ENCODE measurements around the gene MIGA1. TPM values are rescaled to one million over a fixed set of nuclear protein-coding genes. Genes with fewer than 3 reads are reported as not detected.
A peak's percentile ranks its signal among the peaks of the same experiment; 100 is the strongest.
"Not testable (repeated sequence)": the region's sequence is repeated elsewhere in the genome, so short reads cannot be mapped to it uniquely, and the experiment has no call there.

The MIGA1 gene
- total and polyA plus RNA-seq, 4 donors = 14.9 to 47.0 (median 20.0) TPM

DNA sequence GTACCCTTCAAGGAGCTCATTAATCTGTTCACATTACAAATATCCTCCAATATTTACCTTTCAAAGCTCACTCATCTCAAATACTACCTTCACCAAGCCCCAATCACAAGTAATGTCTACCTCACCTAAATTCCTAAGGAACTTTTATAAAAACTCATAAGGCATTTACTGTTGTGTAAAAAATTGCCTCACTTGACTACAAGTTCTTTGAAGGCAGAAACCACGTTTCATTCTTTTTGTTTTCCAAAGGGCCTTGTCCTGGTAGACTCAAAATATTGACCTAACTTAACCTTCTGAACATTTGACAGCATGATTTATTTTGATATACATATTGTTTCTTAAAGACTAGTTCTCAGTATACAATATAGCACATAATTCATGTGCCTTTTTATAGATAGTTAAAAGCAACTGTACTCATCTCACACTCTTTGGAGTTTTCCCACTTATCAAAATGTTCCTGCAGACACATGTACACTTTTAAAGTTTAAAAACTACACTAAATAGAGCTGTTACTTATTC lies 22.3 kb upstream of the MIGA1 start:
- no peak overlapping the region for H3K4me3 ChIP-seq (ENCODE audit: low read depth, low read length)
- H3K4me1 ChIP-seq (ENCODE audit: control insufficient read depth, insufficient read depth, low read length) = peaks cover 6% of the 10 kb centered on the region
- WGBS (ENCODE audit: insufficient coverage) = no CpG with 5 or more reads among the region's 1 CpG
- H3K9me3 ChIP-seq (ENCODE audit: control insufficient read depth, insufficient read depth, low read length) = no peaks in the 10 kb centered on the region
- no peak overlapping the region for H3K27ac ChIP-seq (ENCODE audit: low read depth, low read length)
- H3K27me3 ChIP-seq (ENCODE audit: control insufficient read depth, insufficient read depth, low read length) = no peaks in the 10 kb centered on the region
- H3K36me3 ChIP-seq (ENCODE audit: control insufficient read depth, insufficient read depth, low read length) = no peaks in the 10 kb centered on the region
- DNase-seq (ENCODE audit: low read depth in 4 of 6, low spot score in 6 of 6) = no peak

- no CpG with 5 or more reads among the region's 2 CpGs for WGBS (ENCODE audit: insufficient coverage)
- H3K27ac ChIP-seq (ENCODE audit: low read depth, low read length) = no peak overlapping the region
- H3K4me1 ChIP-seq (ENCODE audit: control insufficient read depth, insufficient read depth, low read length) = peaks cover 6% of the 10 kb centered on the region
- no peaks in the 10 kb centered on the region for H3K9me3 ChIP-seq (ENCODE audit: control insufficient read depth, insufficient read depth, low read length)
- no peaks in the 10 kb centered on the region for H3K36me3 ChIP-seq (ENCODE audit: control insufficient read depth, insufficient read depth, low read length)
- H3K4me3 ChIP-seq (ENCODE audit: low read depth, low read length) = no peak overlapping the region
- no peak for DNase-seq (ENCODE audit: low read depth in 4 of 6, low spot score in 6 of 6)
- no peaks in the 10 kb centered on the region for H3K27me3 ChIP-seq (ENCODE audit: control insufficient read depth, insufficient read depth, low read length)
Observed at GRCh38 chr1:77757603-77758002, 21.8 kb upstream of the MIGA1 start.

GRCh38 chr1:77759071-77760028 lies 20.1 kb upstream of the MIGA1 start, which contains the start of gene USP33:
Gene USP33, minus strand, starts transcription at chr1:77759852. Its CDS starts 18,155 bp downstream, at chr1:77741697.
- peak; percentile 44 to 95 (median 78) for DNase-seq (ENCODE audit: low read depth in 4 of 6, low spot score in 6 of 6)
- H3K27ac ChIP-seq (ENCODE audit: low read depth, low read length) = peak within 1 kb of the TSS; percentile 86
- H3K9me3 ChIP-seq (ENCODE audit: control insufficient read depth, insufficient read depth, low read length) = no peaks in the 10 kb centered on the region
- H3K36me3 ChIP-seq (ENCODE audit: control insufficient read depth, insufficient read depth, low read length) = no peaks in the 10 kb centered on the region
- H3K27me3 ChIP-seq (ENCODE audit: control insufficient read depth, insufficient read depth, low read length) = no peaks in the 10 kb centered on the region
- peak within 1 kb of the TSS; percentile 83 for H3K4me3 ChIP-seq (ENCODE audit: low read depth, low read length)
- WGBS (ENCODE audit: insufficient coverage) = under 1% methylated on average over 72 of the region's 79 CpGs
- peaks cover 6% of the 10 kb centered on the region for H3K4me1 ChIP-seq (ENCODE audit: control insufficient read depth, insufficient read depth, low read length)

DNA sequence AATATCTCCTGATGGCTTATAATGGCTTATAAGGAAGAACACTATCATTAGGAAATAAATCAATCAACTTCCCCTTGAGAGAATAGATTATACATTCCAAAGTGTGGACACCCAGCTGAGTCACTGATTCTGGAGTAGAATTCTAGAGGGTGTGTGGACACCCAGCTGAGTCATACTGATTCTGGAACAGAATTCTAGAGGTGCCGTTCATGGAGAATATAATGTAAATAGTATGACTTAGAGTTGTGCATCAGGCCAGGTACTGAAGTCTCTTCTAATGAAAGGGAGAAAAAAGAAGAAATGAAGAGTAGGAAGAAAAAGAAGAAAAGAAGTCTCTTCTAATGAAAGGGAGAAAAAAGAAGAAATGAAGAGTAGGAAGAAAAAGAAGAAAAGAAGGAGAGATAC lies 17.4 kb upstream of the MIGA1 start:
- no peak for DNase-seq (ENCODE audit: low read depth in 4 of 6, low spot score in 6 of 6)
- Histone ChIP-seq H3K36me3 (ENCODE audit: control insufficient read depth, insufficient read depth, low read length) (no peaks in the 10 kb centered on the region), H3K4me3 (ENCODE audit: low read depth, low read length) (no peak overlapping the region), H3K27ac (ENCODE audit: low read depth, low read length) (no peak overlapping the region), H3K4me1 (ENCODE audit: control insufficient read depth, insufficient read depth, low read length) (peaks cover 6% of the 10 kb centered on the region), H3K27me3 (ENCODE audit: control insufficient read depth, insufficient read depth, low read length) (no peaks in the 10 kb centered on the region), H3K9me3 (ENCODE audit: control insufficient read depth, insufficient read depth, low read length) (no peaks in the 10 kb centered on the region)
- WGBS (ENCODE audit: insufficient coverage) = 85% methylated on average over 1 of the region's 1 CpG

DNA sequence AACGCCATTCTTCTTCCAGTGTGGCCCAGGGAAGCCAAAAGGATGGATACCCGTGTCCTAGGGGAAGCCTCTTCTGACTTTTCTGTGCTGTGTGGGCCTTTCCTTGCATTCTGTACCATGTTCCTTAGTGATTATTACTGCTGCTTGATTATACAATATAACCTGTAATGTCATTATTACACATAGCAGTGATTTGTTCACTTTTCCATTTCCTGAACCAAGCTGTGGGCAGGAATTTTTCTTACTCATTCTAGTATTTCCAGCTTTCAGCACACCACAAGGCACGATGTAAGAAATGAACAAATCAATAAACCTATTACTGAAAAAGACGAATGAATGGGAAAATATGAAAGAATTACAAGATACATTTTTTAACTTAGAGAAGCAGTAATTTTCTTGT lies 11.4 kb upstream of the MIGA1 start:
- Histone ChIP-seq H3K27me3 (ENCODE audit: control insufficient read depth, insufficient read depth, low read length) (no peaks in the 10 kb centered on the region), H3K27ac (ENCODE audit: low read depth, low read length) (no peak overlapping the region), H3K9me3 (ENCODE audit: control insufficient read depth, insufficient read depth, low read length) (no peaks in the 10 kb centered on the region), H3K4me3 (ENCODE audit: low read depth, low read length) (no peak overlapping the region), H3K4me1 (ENCODE audit: control insufficient read depth, insufficient read depth, low read length) (no peaks in the 10 kb centered on the region), H3K36me3 (ENCODE audit: control insufficient read depth, insufficient read depth, low read length) (no peaks in the 10 kb centered on the region)
- WGBS (ENCODE audit: insufficient coverage) = no CpG with 5 or more reads among the region's 4 CpGs
- no peak for DNase-seq (ENCODE audit: low read depth in 4 of 6, low spot score in 6 of 6)

DNA sequence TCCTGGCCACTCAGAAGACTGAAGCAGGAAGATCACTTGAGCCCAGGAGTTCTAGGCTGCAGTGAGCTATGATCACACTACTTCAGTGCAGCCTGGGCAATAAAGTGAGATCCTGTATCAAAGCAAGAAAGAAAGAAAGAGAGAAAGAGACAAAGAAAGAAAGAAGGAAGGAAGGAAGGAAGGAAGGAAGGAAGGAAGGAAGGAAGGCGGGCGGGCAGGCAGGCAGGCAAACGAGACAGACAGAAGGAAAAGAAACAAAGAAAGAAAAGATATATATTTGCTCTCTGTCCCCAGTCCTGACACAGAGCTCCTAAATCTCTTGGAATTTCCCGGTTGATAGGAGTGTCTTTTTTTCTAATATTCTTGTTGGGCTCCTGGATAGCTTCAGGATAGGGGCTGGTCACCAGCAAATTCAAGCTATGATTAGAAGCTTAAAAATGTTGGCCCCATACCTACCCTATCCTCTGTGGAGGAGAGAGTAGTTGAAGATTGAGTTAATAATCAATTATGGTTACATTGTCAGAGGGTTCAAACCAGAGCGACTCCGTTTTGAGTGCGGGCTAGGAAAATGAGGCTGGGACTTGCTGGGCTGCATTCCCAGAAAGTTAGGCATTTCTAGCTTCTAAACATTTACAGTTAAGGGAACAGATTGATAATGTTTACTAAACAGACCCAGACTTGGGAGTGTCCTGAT lies 3.3 kb upstream of the MIGA1 start:
- Histone ChIP-seq H3K27ac (ENCODE audit: low read depth, low read length) (no peak overlapping the region), H3K4me3 (ENCODE audit: low read depth, low read length) (no peak overlapping the region), H3K9me3 (ENCODE audit: control insufficient read depth, insufficient read depth, low read length) (no peaks in the 10 kb centered on the region), H3K36me3 (ENCODE audit: control insufficient read depth, insufficient read depth, low read length) (no peaks in the 10 kb centered on the region), H3K27me3 (ENCODE audit: control insufficient read depth, insufficient read depth, low read length) (no peaks in the 10 kb centered on the region), H3K4me1 (ENCODE audit: control insufficient read depth, insufficient read depth, low read length) (peaks cover 3% of the 10 kb centered on the region)
- DNase-seq (ENCODE audit: low read depth in 4 of 6, low spot score in 6 of 6) = no peak
- 83% methylated on average over 2 of the region's 7 CpGs for WGBS (ENCODE audit: insufficient coverage)

- DNase-seq (ENCODE audit: low read depth in 4 of 6, low spot score in 6 of 6) = no peak
- no peak overlapping the region for H3K27ac ChIP-seq (ENCODE audit: low read depth, low read length)
- no CpG with 5 or more reads among the region's 1 CpG for WGBS (ENCODE audit: insufficient coverage)
- H3K36me3 ChIP-seq (ENCODE audit: control insufficient read depth, insufficient read depth, low read length) = peaks cover 10% of the 10 kb centered on the region
- H3K9me3 ChIP-seq (ENCODE audit: control insufficient read depth, insufficient read depth, low read length) = no peaks in the 10 kb centered on the region
- H3K4me1 ChIP-seq (ENCODE audit: control insufficient read depth, insufficient read depth, low read length) = peaks cover 3% of the 10 kb centered on the region
- H3K4me3 ChIP-seq (ENCODE audit: low read depth, low read length) = no peak overlapping the region
- no peaks in the 10 kb centered on the region for H3K27me3 ChIP-seq (ENCODE audit: control insufficient read depth, insufficient read depth, low read length)
Observed at GRCh38 chr1:77781683-77782082, 2.2 kb downstream of the MIGA1 start.

GRCh38 chr1:77783141-77783540 lies 3.7 kb downstream of the MIGA1 start:
- no peak for DNase-seq (ENCODE audit: low read depth in 4 of 6, low spot score in 6 of 6)
- no peak overlapping the region for H3K27ac ChIP-seq (ENCODE audit: low read depth, low read length)
- no peaks in the 10 kb centered on the region for H3K27me3 ChIP-seq (ENCODE audit: control insufficient read depth, insufficient read depth, low read length)
- peaks cover 3% of the 10 kb centered on the region for H3K4me1 ChIP-seq (ENCODE audit: control insufficient read depth, insufficient read depth, low read length)
- H3K4me3 ChIP-seq (ENCODE audit: low read depth, low read length) = no peak overlapping the region
- no peaks in the 10 kb centered on the region for H3K9me3 ChIP-seq (ENCODE audit: control insufficient read depth, insufficient read depth, low read length)
- WGBS (ENCODE audit: insufficient coverage) = no CpG with 5 or more reads among the region's 2 CpGs
- H3K36me3 ChIP-seq (ENCODE audit: control insufficient read depth, insufficient read depth, low read length) = peaks cover 17% of the 10 kb centered on the region

- H3K9me3 ChIP-seq (ENCODE audit: control insufficient read depth, insufficient read depth, low read length); H3K4me3 ChIP-seq (ENCODE audit: low read depth, low read length); H3K27ac ChIP-seq (ENCODE audit: low read depth, low read length); DNase-seq (ENCODE audit: low read depth in 4 of 6, low spot score in 6 of 6); H3K4me1 ChIP-seq (ENCODE audit: control insufficient read depth, insufficient read depth, low read length); H3K27me3 ChIP-seq (ENCODE audit: control insufficient read depth, insufficient read depth, low read length): not testable (repeated sequence)
- 100% methylated on average over 1 of the region's 2 CpGs for WGBS (ENCODE audit: insufficient coverage)
- H3K36me3 ChIP-seq (ENCODE audit: control insufficient read depth, insufficient read depth, low read length) = peaks cover 29% of the 10 kb centered on the region
Observed at GRCh38 chr1:77786093-77786741, 6.8 kb downstream of the MIGA1 start.
